NCI-H1048 (cell line): Measurements from ENCODE around the gene ZNF841.
A peak's percentile ranks its signal among the peaks of the same experiment; 100 is the strongest.
"Not testable (repeated sequence)": the region's sequence is repeated elsewhere in the genome, so short reads cannot be mapped to it uniquely, and the experiment has no call there.

Source experiments
- DNase-seq: peaks from one replicate; lab custom pipeline; 2025; lab: John Stamatoyannopoulos, UW

ZNF841 gene

DNA sequence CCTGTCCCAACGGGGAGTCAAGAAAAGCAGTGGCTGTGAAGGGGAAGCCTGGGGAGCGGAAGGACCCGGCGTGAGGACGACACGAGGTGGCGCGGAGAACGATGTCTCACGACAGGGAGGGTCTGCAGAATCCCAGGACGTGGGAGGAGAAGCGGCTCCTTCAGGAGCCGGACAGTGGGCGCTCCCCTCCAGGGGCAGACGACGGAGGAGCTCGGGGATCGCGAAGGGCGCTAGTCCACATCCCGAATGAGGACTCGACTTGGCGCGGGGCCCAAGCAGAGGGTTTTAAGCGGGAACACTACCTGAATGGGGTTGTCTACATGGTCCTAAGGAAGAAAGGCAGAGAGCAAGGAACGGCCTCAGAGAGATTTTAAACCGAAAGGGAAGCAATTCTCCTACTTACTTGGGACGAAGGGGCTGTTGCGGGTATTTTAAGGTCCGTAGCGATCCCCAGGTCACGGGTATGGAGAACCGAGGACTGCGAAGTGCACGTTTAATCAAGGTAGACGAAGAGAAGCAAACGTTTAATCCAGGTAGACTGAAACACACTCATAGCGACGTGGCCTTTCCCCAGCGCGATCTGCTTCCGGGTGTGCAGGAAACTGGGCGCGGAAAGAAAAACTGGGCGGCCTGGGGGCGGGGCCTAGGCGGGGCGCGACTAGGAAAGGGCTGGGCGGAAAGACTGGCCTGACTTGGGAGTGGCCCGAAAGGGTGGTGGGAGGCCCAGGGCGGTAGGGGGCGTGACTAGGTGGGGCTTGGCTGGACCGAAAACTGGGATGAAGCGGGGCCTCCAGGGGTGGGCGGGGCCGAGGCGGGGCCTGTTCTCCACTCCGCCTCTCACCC lies at the start of gene ZNF841:
Gene ZNF841 (minus strand): TSS at position 594 of the 843 bp plus-strand sequence. CDS start 10,964 bp downstream, outside the sequence.
- peak; percentile 83 for DNase-seq

DNA sequence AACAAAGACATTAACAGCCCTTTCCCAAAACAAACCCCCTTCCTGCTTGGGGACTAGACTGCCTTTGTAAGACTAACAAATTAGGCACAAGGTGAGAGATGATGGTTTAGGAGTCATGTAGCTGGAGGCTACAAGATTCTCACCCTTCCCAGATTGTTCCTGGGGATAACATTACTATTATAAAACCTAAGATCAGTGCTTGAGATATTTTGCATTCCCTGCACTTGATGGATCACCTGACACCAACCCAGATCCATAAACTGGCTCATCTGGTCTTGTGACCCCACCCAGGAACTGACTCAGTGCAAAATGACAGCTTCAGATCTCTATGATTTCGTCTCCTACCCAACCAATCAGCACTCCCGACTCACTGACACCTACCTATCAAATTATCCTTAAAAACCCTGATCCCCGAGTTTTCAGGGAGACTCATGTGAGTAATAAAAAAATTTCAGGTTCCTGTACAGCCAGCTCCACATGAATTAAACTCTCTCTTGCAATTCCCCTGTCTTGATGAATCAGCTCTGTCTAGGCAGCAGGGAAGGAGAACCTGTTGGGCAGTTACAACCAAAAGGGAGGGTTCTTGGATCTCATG lies 46.5 kb upstream of the ZNF841 start:
- no peak for DNase-seq

DNA sequence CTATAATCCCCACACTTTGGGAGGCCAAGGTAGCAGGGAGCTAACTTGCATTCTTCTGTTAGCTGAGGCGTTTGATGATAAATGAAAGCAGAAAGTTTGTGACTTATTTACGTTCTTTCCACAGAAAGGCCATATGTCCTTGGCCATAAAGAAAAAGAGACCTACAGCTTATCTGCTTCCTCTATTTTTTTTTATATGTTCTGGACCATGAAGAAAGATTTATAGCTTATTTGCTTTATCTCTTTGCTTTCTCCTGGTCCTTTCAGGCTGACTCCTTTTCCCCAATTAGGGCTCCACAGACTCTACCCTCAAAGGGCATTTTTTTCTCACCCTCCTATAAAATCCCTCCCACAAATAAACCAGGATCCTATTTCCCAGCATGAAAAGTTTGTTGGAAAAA lies 45.6 kb upstream of the ZNF841 start:
- no peak for DNase-seq

DNA sequence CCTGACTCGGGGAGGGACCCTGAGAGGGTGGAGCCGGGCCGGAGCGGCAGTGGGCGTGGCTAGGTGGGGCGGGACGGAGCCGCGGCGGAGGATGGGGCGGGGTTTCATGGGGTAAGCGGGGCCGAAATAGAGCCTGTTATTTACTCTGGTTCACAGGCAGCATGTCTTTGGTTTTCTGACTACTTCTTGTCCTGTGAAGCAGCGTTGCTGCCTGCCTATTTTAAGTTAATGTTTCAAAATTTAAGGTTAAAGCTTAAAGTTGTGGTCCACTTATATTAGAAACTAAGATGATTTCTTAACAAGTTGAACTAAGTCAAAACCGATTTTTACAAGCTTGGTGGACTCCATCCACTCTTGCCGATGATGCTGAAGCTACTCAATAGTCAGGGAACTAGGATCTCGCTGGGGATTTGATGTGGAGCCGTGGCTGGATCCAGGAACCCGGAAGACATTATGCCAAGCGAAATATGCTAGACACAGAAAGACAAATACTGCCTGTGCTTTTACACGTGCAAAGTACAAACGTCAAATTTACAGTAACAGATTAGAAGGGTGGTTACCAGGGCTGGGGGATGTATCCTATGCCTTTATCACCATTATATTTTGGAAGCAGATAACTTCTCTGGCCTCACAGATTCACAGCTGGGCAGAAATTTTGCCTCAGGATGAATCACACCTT lies 44.6 kb upstream of the ZNF841 start:
- DNase-seq, result no peak

DNA sequence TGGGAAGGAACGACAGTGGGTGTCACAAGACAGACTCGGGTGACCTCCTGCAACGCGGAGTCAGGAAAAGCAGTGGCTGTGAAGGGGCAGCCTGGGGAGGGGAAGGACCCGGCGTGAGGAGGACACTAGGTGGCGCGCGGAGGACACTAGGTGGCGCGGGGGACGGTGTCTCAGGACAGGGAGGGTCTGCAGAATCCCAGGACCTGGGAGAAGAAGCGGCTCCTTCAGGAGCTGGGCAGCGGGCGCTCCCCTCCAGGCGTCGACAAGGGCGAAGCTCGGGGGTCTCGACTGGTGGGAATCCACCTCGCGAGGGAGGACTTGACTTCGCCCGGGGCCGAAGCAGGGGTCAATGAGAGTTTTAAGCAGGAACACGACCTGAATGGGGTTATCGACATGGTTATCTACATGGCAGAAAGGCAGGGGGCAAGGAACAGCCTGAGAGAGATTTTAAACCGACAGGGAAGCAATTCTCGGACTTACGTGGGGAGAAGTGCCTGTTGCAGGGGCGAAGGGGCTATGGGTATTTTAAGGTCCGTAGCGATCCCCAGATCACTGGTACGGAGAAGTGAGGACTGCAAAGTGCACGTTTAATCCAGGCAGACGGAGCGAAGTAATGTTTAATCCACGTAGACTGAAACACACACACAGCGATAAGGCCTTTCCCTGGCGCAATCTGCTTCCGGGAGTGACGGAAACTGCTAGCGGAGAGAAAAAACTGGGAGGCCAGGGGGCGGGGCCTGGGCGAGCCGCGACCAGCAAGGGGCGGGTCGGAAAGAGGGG lies 43.9 kb upstream of the ZNF841 start, which contains the start of gene ZNF616:
Gene ZNF616 (minus strand): TSS at position 687 of the 780 bp plus-strand sequence. CDS start 9,426 bp downstream, outside the sequence.
- DNase-seq, result peak; percentile 82

DNA sequence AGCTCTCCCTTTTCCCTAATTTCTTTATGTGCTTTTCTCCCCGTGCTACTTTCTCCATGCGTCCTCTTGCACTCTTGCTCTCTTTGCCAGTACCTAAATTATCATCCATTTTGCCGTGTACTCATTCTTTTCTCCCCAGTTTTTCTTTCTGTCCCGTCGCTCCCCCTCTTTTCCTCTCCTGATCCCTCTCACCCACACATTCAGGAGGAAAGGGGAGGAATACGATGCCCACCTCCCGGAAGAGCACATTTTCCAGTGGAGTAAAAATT lies 43.4 kb upstream of the ZNF841 start:
- no peak for DNase-seq

DNA sequence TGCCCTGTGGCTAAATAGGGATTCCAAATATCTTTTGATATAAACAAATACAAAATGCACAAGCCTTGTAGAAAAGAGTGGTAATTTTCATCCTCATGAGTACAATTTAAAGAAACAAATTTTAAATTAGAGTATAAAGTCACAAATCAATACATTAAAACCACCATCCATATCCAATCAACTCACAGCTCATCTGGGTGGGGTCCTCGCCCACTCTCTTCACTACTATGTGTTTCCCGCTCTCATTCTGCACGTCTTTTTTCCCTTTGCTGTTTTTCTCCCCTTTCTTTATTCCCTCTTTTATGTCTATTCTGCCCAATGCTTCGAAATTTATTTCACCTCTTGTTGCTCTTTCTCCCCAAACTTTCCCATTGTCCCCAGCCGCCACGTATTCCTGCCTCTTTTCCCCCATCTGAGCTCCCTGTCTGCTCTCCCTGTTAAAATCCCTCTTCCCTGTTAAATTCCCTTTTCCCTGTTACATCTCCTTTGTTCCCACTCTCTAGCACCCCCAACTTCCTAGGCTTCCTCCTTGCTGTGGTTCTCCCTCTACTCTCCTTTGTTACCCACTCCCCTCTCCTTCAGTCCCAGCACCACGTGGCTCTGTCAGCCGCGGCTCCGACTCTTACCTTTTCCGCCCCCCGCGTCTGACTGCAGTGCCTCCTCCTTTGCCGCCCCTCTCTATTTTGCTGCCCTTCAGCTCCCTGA lies 42.9 kb upstream of the ZNF841 start:
- DNase-seq, result no peak

DNA sequence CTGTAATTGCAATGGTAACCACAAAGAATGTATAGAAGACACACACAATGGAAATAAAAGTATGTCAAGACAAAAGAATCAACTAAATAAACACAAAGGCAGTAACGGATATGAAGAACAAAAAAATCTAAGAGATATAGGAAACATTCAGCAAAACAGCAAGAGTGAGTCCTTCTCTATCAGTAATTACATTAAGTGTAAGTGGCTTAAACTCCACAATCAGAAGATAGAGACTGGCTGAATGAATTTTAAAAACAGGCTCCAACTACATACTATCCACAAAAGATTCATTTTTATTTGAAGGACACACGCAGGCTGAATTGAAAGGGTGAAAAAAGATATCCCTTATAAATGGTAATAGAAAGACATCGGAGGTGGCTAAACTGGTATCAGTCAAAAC lies 24.7 kb upstream of the ZNF841 start:
- no peak for DNase-seq

DNA sequence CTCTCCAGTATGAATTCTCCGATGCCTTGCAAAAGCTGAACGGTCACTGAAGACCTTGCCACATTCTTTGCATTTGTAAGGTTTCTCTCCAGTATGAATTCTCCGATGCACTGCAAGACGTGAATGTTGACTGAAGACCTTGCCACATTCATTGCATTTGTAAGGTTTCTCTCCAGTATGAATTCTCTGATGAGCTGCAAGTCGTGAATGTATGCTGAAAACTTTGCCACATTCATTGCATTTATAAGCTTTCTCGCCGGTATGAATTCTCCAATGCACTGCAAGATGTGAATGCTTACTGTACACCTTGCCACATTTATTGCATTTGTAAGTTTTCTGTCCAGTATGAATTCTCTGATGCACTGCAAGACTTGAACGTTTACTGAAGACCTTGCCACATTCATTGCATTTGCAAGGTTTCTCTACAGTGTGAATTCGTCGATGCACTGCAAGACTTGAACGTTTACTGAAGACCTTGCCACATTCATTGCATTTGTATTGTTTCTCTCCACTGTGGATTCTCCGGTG lies 20.0 kb upstream of the ZNF841 start:
- DNase-seq, result no peak

DNA sequence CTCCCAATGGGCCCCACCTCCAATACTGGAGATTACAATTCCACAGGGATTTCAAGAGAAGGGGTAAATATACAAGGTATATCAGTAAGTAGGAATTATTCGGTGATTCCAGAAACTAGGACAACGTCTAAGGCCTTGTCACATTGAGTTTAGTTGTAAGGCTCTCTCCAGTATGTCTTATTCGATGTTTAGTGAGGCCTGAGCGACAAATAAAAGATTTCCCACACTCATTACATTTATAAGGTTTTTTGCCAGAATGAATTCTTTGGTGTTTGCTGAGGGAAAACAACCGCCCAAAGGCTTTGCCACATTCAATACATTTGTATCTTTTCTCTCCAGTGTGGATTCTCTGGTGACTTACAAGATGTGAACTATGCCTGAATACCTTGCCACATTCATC lies 19.1 kb upstream of the ZNF841 start:
- DNase-seq, result no peak

DNA sequence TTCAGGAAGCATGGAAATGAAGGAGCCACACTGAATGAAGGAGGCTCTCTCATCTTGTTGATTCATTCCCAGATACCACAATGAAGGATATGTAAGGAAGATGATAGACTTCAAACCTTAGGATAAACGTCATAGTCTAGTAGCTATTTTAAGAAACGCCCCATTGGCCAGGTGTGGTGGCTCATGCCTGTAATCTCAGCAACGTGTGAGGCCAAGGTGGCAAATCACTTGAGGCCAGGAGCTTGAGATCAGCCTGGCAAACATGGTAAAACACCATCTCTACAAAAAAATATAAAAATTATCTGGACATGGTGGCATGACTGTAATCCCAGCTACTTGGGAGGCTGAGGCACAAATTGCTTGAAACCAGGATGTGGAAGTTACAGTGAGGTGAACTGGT lies 17.1 kb upstream of the ZNF841 start:
- DNase-seq, result no peak

DNA sequence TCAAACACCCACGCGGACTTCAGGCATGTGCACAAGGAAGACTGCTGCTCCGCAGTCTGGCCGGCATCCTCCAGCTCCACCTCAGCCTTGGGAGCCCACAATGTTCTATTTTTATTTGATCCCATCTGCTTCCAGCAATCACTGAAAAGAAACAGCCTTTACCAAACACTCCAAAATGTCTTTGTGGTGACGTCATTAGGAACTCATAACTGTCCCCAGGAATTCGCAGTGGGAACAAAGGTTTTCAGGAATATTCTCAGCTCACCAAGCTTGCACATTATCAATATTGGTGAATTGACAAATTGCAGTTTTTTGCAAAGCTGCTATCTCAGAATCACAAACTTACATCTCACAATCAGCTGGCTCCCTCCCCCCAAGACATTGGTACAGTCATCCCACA lies 15.2 kb upstream of the ZNF841 start:
- no peak for DNase-seq

DNA sequence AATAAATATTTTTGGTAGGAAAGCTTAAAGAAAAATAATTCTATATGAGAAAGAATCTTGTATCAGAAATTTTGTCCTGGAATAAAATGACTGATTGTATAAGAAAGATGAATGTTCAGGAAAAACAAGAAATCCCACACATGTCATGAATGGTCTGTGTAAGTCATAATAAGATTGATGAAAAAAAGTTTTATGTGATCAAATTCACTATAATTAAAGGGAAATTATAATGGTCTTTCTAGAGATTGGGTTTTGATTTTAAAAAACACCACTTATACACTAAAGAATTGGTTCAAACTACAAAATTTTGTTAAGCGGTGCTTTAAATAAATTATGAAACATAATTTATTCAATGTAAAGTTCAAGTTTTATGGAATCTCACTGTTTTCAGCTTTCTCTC lies 7.2 kb upstream of the ZNF841 start:
- DNase-seq, result no peak

DNA sequence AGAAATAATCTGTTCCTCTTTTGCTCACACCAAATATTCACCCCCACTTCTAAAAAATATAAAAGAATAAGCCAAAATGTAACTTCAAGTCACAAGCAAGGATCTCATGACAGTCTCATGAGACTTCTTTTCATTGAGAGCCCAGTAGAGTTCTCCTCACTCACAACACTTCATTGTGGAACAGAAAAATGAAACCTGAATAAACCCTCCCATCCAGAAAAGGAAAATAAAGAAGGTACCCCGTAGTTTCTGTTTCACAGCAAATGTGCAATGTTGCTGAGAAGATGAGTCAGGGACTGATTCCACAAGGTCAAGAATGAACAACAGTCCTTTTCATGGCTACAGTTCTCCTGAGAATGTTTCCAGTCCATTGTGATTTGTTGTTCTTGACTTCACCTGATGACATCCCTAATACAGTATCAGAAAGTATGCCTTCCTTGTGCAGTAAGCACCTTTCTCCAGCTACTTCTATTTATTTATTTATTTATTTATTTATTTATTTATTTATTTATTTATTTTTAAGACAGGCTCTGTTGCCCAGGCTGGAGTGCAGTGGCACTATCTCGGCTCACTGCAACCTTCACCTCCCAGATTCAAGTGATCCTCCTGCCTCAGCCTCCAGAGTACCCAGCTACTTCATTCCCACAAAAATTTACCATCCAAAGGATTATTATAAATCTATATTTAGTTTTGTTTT lies 6.4 kb upstream of the ZNF841 start:
- no peak for DNase-seq

DNA sequence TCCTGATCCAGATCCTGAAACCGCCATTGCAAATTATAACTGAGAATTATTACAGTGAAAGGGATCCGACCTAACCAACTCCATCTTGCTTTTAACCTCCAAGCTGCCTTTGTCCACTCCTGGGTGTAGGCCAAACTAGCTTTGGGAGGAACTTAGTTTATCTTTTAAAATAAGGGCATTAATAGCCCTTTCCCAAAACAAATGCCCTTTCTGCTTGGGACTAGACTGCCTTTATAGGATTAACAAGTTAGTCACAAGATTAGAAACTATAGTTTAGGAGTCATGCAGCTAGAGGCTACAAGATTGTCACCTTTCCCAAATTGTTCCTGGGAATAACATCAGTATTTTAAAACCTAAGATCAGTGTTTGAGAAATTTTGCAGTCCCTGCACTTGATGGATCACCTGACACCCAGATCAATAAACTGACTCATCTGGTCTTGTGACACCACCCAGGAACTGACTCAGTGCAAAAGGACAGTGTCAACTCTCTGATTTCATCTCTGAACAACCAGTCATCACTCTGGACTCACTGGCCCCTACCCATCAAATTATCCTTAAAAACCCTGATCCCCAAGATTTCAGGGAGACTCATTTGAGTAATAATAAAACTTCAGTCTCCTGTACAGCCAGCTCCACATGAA lies 4.1 kb upstream of the ZNF841 start:
- DNase-seq, result no peak

DNA sequence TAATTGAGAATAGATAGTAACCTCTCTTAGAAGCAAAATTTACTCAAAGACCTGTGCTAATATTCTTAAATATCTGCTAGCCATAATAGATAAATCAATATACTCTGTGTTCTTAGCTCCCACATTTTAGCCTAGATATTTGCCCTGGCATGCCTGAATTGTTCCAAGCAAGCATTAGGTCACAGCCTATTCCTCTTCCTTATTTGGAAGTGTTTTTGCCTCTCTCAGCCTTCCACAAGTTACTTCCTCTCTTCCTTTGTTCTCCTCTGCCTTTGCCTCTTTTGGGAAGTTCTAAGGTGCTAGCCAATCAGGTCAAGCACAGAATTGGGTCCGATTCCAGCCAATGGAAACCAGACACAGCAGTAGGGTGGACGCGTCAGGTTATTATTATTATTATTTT lies 851 bp upstream of the ZNF841 start:
- not testable (repeated sequence) for DNase-seq

DNA sequence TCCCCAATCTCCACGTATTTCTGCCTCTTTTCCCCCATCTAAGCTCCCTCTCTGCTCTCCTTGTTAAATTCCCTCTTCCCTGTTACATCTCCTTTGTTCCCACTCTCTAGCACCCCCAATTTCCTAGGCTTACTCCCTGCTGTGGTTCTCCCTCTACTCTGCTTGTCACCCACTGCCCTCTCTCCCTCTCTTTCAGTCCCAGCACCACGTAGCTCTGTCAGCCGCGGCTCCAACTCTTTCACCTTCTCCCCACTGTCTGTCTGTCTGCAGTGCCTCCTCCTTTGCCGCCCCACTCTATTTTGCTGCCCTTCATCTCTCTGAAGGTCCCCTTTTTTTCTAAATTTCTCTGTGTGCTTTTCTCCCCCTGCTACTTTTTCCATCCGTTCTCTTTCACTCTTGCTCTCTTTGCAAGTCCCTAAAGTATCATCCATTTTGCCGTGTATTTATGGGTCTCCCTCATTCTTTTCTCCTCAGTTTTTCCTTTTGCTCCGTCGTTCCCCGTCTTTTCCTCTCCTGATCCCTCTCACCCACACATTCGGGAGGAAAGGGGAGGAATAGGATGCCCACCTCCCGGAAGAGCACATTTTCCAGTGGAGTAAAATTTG lies 937 bp downstream of the ZNF841 start:
- DNase-seq, result no peak

DNA sequence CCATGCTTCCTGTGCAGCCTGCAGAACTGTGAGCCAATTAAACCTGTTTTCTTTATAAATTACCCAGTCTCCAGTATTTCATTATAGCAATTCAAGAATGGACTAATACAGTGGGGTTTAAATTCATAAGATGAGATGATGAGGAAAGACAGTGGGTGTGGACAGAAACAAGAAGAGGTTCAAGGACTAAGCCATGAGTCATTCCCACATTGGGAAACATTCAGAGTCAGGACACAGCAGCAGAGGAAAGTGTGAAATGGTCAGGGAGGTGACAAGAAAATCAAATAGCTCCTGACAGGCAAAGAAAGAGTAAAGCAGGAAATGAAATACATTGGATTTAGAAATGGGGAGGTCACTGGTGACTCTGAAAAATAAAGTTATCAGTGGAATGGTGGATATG lies 9.1 kb downstream of the ZNF841 start:
- DNase-seq, result no peak

DNA sequence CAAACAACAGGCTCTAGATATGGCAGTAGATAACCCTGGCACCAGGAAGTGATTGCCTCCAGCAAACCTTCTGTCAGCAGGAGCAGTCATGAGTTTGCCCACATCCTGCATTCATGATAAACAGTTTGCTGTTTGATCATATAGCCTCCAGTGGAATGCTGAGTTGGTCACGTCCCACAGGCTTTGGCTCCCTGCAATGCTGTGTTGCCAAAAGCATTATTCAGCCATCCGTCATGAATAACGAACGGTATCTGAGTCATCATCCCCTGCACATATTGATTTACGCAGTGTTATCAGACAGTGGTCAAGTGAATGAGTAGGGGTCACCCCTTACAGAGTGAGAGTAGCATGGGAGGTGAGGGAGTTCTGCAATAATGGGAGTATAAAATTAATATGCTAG lies 25.1 kb downstream of the ZNF841 start:
- DNase-seq, result no peak

DNA sequence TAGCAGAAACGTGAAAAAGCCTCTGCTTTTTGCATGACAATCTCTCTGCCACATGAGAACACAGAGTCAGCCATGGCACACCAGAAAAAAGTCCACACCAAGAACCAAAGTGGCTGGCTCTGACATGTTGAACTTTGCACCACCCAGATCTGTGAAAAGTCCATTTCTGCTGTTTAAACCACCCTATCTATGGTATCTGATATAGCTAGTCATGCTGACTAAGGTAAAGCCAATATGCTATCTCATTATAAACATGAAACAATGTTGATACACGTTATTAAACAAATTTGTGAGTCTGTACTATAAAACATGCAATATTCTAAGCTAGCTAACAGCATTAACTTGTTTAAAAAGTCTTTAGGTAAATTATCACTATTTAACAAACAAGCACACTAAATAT lies 25.9 kb downstream of the ZNF841 start:
- DNase-seq, result no peak
